ENCODE data around the gene OTUB2.
"Not testable (repeated sequence)": the region's sequence is repeated elsewhere in the genome, so short reads cannot be mapped to it uniquely, and the experiment has no call there.

OTUB2 gene

GRCh38 chr14:94062344-94062940 lies 36.3 kb downstream of the OTUB2 start:
- no peak for DNase-seq

GRCh38 chr14:94066089-94066676 lies 40.0 kb downstream of the OTUB2 start:
- peak; percentile 35 for DNase-seq

DNA sequence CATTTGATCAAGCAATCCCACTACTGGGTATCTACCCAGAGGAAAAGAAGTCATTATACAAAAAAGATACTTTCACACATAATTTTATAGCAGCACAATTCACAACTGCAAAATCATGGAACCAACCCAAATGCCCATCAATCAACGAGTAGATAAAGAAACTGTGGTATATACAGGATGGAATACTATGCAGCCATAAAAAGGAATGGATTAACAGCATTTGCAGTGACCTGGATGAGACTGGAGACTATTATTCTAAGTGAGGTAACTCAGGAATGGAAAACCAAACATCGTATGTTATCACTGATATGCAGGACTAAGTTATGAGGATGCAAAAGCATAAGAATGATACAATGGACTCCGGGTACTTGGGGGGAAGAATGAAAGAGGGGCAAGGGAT lies 45.9 kb downstream of the OTUB2 start:
- not testable (repeated sequence) for DNase-seq

GRCh38 chr14:94074534-94074933 lies 48.4 kb downstream of the OTUB2 start:
- no peak for DNase-seq

GRCh38 chr14:94075008-94075407 lies 48.9 kb downstream of the OTUB2 start:
- DNase-seq, result no peak

DNA sequence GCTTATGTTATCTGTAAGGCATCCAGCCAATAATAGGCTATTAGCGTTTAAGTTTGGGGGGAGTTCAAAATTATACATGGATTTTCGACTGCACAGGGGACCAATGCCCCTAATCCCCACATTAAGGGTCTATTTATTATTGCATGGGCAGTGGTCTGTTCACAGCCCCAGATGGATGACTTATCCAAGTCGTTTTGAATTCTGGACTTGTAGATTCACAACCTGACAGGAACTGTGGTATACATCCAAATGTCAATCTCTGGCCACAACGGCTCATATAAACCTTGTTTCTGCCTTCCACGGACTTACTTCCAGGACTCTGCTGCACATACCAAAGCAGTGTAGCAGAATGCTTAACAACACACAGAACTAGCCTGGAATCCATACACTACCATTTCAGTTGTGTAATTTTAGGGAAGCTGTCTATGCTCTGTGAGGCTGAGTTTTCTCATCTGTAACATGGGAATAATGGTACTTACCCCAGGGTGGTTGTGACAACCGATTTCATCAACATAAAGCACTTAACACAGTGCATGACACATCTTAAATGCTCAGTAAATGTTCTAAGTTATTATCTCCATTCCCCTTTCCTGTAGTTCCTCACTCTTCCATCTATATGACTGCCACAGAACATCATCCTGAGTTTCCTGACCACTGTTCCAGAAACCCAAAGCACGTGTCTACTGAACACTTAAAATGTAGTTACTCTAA lies 51.1 kb downstream of the OTUB2 start:
- no peak for DNase-seq

DNA sequence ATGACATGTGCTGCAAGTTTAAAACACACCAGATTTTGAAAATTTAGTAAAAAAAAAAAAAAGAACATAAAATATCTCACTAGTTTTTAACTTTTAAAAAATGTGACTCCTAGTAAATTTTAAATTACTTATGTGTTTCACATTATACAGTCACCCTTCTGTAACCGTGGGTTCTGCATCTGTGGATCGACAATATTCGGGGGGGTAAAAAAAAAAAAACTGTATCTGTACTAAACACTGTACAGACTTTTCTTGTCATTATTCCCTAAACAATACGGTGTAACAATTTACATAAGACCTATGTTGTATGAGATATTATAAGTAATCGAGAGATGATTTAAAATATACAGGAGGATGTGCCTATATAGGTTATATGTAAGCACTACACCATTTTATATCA lies 51.7 kb downstream of the OTUB2 start:
- no peak for DNase-seq

GRCh38 chr14:94079891-94080620 lies 53.9 kb downstream of the OTUB2 start:
- no peak for DNase-seq

- peak; percentile 88 for DNase-seq
These were observed 54.7 kb downstream of the OTUB2 start, which contains the start of the genes DDX24 and IFI27L1 for GRCh38 chr14:94080621-94081385. TSS of gene DDX24 (minus strand) at chr14:94081202. CDS start at chr14:94079742, 1,460 bp downstream. TSS of gene IFI27L1 (plus strand) at chr14:94081310. CDS start at chr14:94096938, 15,628 bp downstream.

- DNase-seq, result peak; percentile 14
These were observed 55.3 kb downstream of the OTUB2 start for GRCh38 chr14:94081386-94081820.

DNA sequence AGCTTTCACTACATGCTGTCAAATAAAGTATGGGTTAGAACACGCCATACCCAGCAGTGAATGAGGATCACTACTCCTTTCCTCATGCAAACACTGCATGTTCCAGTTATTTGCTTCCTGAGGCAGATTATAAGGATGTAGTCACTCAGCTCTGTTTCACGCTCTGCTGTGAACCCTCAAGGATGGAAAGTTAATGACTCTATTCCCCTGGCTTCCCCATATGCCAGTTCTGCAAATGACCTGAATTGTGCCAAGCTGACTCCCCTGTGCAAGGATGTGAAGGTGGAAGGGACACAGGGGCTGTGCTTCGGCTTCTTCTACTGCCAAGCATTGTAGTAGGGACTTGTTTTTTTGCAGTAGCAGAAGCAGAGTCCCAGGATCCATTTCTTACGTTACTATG lies 61.8 kb downstream of the OTUB2 start:
- no peak for DNase-seq

- no peak for DNase-seq
These were observed 62.4 kb downstream of the OTUB2 start for GRCh38 chr14:94088516-94088915.

DNA sequence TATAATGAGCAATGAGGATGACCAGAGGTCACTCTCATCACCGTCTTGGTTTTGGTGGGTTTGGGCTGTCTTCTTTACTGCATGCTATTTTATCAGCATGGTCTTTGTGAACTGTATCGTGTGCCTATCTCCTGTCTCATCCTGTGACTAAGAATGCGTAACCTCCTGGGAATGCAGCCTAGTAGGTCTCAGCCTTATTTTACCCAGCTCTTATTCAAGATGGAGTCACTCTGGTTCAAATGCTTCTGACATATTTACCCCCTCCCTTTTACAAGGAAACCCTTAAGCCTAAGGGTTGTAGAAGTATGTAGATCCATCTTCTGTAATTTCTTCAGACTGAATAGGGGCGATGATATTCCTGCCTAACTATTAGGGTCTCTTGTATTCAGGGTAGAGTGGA lies 63.3 kb downstream of the OTUB2 start:
- no peak for DNase-seq

DNA sequence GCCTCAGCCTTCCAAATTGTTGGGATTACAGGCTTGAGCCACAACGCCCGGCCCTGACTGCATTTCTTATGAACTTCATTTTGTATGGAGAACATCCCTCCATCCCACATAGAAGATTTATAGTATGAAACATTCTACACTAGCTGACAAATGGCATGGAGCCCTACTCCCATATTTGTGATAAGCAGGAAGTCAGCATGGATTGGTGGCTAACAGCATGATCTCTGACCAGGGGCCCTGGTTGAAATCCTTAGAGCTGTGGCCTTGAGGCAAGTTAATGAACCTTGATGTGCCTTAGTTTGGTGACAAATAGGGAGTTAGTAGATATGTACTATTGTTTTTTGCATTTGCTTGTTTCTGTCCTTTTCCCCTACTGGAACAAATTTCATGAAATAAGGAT lies 67.3 kb downstream of the OTUB2 start:
- no peak for DNase-seq

- no peak for DNase-seq
These were observed 71.0 kb downstream of the OTUB2 start for GRCh38 chr14:94097091-94097490.
